HG03135 (cell line): ENCODE measurements around the gene AMPD3.

ENCODE experiments used
- ATAC-seq: cut with Tn5 transposase; IDR thresholded peaks from one replicate; pipeline ENCODE4 v1.9.1; 2021; ENCODE audit warnings: mild to moderate bottlenecking, moderate library complexity; ENCODE audit not compliant: unreplicated experiment

AMPD3 gene

GRCh38 chr11:10528121-10528520 lies 73.1 kb downstream of the AMPD3 start:
- ATAC-seq: no peak

GRCh38 chr11:10529279-10529678 lies 74.2 kb downstream of the AMPD3 start:
- ATAC-seq: no peak

- ATAC-seq: no peak
Measured at GRCh38 chr11:10532526-10532925, 77.5 kb downstream of the AMPD3 start.

- no peak for ATAC-seq
Measured at GRCh38 chr11:10533323-10533722, 78.3 kb downstream of the AMPD3 start.

GRCh38 chr11:10534316-10534715 lies 79.3 kb downstream of the AMPD3 start:
- ATAC-seq: no peak

GRCh38 chr11:10537600-10537999 lies 82.5 kb downstream of the AMPD3 start:
- no peak for ATAC-seq

GRCh38 chr11:10538924-10539323 lies 83.9 kb downstream of the AMPD3 start:
- no peak for ATAC-seq

GRCh38 chr11:10539339-10539738 lies 84.3 kb downstream of the AMPD3 start:
- no peak for ATAC-seq

- peak; percentile 19 for ATAC-seq
Measured at GRCh38 chr11:10540546-10540914, 85.5 kb downstream of the AMPD3 start.

GRCh38 chr11:10540915-10541560 lies 86.0 kb downstream of the AMPD3 start, which contains the start of gene RNF141:
RNF141 (minus strand) TSS chr11:10541187; CDS start chr11:10534158, 7,029 bp downstream.
- peak; percentile 99 for ATAC-seq

- no peak for ATAC-seq
Measured at GRCh38 chr11:10541561-10541930, 86.5 kb downstream of the AMPD3 start.

GRCh38 chr11:10542776-10543175 lies 87.7 kb downstream of the AMPD3 start:
- no peak for ATAC-seq

- no peak for ATAC-seq
Measured at GRCh38 chr11:10543782-10544181, 88.7 kb downstream of the AMPD3 start.

- no peak for ATAC-seq
Measured at GRCh38 chr11:10544491-10545465, 89.7 kb downstream of the AMPD3 start.

GRCh38 chr11:10550503-10551289 lies 95.6 kb downstream of the AMPD3 start:
- ATAC-seq: no peak

GRCh38 chr11:10551290-10551592 lies 96.2 kb downstream of the AMPD3 start:
- no peak for ATAC-seq

- ATAC-seq: no peak
Measured at GRCh38 chr11:10551845-10552352, 96.8 kb downstream of the AMPD3 start.

GRCh38 chr11:10556590-10556989 lies 101.5 kb downstream of the AMPD3 start:
- no peak for ATAC-seq
